Mucosa of descending colon (tissue), 3 donors: ENCODE data around the gene MS4A18. TPM values are rescaled to one million over a fixed set of nuclear protein-coding genes. Genes with fewer than 3 reads are reported as not detected.
"Not testable (repeated sequence)": the region's sequence is repeated elsewhere in the genome, so short reads cannot be mapped to it uniquely, and the experiment has no call there.

Experiments
- ATAC-seq: fragments of 200-7000 bp; cut with Tn5 transposase; one replicate; pipeline ENCODE4 v1.9.1; 2020; ENCODE audit warnings: mild to moderate bottlenecking, moderate library complexity
- DNase-seq, 3 donors: peaks; one replicate each; pipeline ENCODE4 v3.0.0-alpha.2; 2020
- H3K36me3 ChIP-seq: fragments of 200-600 bp; one replicate; pipeline ENCODE4 v1.8.0; 2021; ENCODE audit warnings: low read depth, mild to moderate bottlenecking
- H3K4me1 ChIP-seq: fragments of 200-600 bp; one replicate; pipeline ENCODE4 v1.8.0; 2021; ENCODE audit warnings: low read depth, mild to moderate bottlenecking
- H3K4me3 ChIP-seq: fragments of 200-600 bp; one replicate; pipeline ENCODE4 v1.8.0; 2021; ENCODE audit warnings: mild to moderate bottlenecking
- H3K9me3 ChIP-seq: fragments of 200-600 bp; one replicate; pipeline ENCODE4 v1.8.0; 2021; ENCODE audit warnings: mild to moderate bottlenecking
- intact Hi-C, 2 donors: fragments of 100-400 bp; cut with DNase I in 1 of 2; cut with micrococcal nuclease in 1 of 2; formaldehyde crosslinking; loops; one replicate each; pipeline versions ENCODE4 v1.11.0 to v1.11.1; 2022; cut with DNase I, micrococcal nuclease
- total RNA-seq, 3 donors: library from RNA; stranded (reverse); fragmentation: NEBNext Ultra II Directional in 2 of 3; extraction: Animal tissue kit (Norgen Biotek cat#: 25700) in 2 of 3; gene quantifications; one replicate each; pipeline versions ENCODE4 v1.2.1 to v1.2.4, GENCODE V29; 2021 to 2023
- TF ChIP-seq, protein P1 (sequence below): fragments of 200-600 bp; IDR thresholded peaks from one replicate; pipeline ENCODE4 v1.8.0; 2022; ENCODE audit warnings: antibody characterized with exemption, mild to moderate bottlenecking
- donor health status: DM: no; HTN: no; CAD: no; lungs with moderate emphysema.
- donor health status: DM: no; HTN: no; CAD: no.
- donor health status: DM: no; HTN: yes; CAD: no.

Gene MS4A18
- total RNA-seq, 3 donors from 2014 or later, result not detected

DNA sequence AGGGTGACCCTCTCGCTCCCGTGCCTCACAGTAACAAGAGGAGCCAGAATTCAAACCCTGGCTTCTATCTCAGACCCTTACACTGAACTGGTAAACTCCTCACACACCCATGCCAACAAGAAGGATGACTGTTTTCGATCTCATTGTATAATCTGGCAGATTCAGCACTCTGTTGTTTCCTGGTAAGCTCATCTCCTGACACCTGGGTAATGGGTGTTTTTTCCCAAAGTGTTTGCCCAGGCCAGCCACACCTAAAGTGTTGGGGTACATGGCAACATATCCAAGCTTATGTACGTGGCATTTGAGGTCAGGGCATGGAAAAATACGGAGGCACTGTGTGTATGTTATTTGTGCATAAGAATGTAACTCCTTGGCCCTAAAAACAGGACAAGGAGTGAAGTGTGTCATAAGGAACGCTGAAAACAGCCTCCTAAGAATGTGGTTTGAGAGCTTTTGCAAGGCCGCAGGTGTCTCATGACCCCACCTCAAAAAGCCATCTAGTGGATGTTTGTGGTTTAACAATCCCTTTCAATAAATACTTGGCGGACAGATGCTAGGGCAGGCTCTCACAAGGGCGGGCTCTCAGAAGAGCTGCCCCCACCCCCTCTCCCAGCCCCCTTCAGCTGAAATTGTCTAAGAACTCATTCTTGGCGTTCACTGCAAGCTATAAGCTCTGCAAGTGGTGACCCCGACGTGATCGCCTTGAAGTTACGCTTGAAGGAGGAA, 31.9 kb downstream of the MS4A18 start, which contains the start of gene MS4A15:
Gene MS4A15 (plus strand): TSS at position 561 of the 726 bp plus-strand sequence. CDS start 6,867 bp downstream, outside the sequence.
- DNase-seq, result peak in 1 of 3 donors; percentile 28
- intact Hi-C loops, result loop anchor here in 1 of 2 donors (2.0 kb wide), 1 partner anchor 56 kb away; no protein-coding TSS in a partner anchor
- Histone ChIP-seq H3K36me3 (no peaks in the 10 kb centered on the region), H3K4me3 (no peak within 1 kb of the TSS), H3K4me1 (no peaks in the 10 kb centered on the region), H3K9me3 (no peaks in the 10 kb centered on the region)
- TF ChIP-seq, protein P1, sequence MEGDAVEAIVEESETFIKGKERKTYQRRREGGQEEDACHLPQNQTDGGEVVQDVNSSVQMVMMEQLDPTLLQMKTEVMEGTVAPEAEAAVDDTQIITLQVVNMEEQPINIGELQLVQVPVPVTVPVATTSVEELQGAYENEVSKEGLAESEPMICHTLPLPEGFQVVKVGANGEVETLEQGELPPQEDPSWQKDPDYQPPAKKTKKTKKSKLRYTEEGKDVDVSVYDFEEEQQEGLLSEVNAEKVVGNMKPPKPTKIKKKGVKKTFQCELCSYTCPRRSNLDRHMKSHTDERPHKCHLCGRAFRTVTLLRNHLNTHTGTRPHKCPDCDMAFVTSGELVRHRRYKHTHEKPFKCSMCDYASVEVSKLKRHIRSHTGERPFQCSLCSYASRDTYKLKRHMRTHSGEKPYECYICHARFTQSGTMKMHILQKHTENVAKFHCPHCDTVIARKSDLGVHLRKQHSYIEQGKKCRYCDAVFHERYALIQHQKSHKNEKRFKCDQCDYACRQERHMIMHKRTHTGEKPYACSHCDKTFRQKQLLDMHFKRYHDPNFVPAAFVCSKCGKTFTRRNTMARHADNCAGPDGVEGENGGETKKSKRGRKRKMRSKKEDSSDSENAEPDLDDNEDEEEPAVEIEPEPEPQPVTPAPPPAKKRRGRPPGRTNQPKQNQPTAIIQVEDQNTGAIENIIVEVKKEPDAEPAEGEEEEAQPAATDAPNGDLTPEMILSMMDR, result no peak
- peak; percentile 64 for ATAC-seq

DNA sequence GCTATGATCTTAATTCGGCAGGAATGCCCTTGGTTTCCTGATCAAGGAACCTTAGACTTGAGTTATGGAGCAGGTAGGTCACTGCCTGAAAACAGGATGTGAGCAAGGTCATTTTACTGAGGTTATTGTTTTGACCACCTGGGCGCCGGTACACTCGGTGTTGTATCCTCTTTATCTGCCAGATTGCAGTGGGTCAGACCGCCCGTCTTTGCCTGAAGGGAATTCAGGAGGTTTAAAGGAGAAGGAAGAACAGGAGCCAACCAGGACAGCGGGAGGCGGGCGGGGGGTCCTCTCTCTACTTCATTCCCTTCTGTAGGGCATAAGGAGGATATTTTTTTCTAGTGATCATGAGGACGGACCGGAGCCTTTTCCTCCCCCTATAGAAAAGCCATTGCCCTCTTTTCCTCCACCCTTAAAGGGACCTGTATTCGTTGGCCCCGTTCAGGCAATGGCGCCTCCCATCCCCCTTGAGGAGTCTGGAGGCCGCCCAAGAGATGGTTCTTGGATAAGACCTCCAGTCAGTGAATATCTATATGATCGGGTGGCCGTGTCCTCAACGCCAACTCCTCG, 32.8 kb downstream of the MS4A18 start:
- Histone ChIP-seq H3K4me1 (no peaks in the 10 kb centered on the region), H3K9me3 (no peaks in the 10 kb centered on the region), H3K4me3 (no peak overlapping the region), H3K36me3 (no peaks in the 10 kb centered on the region)
- intact Hi-C loops, result loop anchor here in 1 of 2 donors (2.0 kb wide), 1 partner anchor 57 kb away; no protein-coding TSS in a partner anchor
- no peak for DNase-seq
- no peak for ATAC-seq
- TF ChIP-seq, protein P1, result no peak

DNA sequence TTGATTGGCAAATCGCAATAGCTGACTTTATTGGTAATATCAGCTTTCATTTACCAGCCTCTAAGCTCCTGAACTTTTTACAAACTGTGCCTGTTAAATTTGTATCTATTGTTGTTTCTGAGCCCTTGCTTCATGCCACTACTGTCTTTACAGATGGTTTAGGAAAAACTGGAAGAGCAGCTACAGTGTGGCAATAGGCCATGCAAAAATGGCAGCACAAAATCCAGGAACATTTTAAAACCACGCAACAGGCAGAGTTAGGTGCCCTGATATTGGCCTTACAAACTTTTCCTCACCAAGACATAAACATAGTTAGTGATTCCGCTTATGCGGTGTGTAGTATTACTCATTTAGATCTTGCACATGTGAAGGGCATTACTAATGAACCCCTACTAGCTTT, 34.2 kb downstream of the MS4A18 start:
- H3K36me3 ChIP-seq, H3K9me3 ChIP-seq, H3K4me1 ChIP-seq, intact Hi-C loops, H3K4me3 ChIP-seq, ATAC-seq, DNase-seq: not testable (repeated sequence)

DNA sequence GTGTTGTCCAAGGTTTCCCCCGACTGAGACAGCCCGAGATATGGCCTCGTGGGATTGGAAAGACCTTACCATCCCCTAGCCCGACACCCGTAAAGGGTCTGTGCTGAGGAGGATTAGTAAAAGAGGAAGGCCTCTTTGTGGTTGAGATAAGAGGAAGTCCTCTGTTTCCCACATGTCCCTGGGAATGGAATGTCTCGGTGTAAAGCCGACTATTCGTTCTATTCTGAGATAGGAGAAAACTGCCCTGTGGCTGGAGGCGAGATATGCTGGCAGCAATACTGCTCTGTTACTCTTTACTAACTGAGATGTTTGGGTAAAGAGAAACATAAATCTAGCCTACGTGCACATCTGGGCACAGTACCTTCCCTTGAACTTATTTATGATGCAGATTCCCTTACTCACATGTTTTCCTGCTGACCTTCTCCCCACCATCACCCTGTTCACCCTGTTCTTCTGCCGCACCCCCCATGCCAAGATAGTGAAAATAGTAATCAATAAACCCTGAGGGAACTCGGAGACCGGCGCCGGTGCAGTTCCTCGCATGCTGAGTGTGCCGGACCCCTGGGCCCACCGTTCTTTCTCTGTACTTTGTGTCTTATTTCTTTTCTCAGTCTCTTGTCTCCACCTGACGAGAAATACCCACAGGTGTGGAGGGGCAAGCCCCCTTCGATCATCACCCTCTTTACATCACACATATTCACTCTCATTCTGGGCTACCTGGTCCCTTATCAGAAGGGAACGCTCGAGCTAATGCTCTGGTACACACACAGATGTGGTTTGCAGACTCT, 35.1 kb downstream of the MS4A18 start:
- H3K4me1 ChIP-seq, H3K36me3 ChIP-seq, H3K9me3 ChIP-seq, ATAC-seq, intact Hi-C loops, H3K4me3 ChIP-seq, DNase-seq: not testable (repeated sequence)

DNA sequence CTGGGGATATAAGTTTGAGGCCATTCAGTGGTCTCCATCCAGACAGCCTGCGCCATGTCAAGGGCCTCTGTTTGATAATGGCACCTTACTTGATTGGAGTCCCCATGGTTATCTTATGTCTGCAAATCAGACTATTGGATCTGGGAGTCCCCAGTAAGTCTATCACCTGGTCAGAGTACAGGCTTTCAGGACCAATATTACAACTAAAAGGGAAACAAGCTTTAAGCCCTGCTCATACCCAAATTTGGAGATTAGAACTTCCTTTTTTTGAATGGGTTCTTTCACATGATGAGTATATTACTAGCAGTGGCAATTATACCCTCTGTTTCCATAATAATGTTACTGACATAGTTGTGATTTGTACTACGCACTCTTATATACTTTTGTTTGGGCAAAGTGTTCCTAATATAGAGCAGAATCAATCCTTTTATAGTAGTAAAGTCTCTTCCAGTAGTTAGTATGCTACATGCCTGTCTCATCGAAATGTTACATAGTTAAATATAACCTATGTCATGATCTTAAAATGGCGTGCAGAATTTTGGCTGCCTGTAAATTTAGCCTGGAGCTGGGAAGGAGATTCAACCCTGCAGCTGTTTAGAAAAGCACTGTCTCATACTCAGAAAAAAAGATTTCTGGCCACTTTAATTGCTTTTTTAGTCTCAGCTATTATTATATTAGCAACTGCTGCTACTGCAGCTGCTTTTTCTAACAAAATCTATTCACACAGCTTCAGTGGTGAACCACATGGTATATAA, 37.1 kb downstream of the MS4A18 start:
- Histone ChIP-seq H3K9me3 (no peaks in the 10 kb centered on the region), H3K4me1 (no peaks in the 10 kb centered on the region), H3K36me3 (no peaks in the 10 kb centered on the region), H3K4me3 (no peak overlapping the region)
- no peak for DNase-seq
- TF ChIP-seq, protein P1, result no peak
- ATAC-seq, result no peak
- intact Hi-C loops, result no loop called here
